ENCODE measurements around the gene NMNAT1. TPM values are rescaled to one million over a fixed set of nuclear protein-coding genes. Genes with fewer than 3 reads are reported as not detected.

Gene NMNAT1
- total RNA-seq, 1 donor from 2014 or later = 7.0 TPM

DNA sequence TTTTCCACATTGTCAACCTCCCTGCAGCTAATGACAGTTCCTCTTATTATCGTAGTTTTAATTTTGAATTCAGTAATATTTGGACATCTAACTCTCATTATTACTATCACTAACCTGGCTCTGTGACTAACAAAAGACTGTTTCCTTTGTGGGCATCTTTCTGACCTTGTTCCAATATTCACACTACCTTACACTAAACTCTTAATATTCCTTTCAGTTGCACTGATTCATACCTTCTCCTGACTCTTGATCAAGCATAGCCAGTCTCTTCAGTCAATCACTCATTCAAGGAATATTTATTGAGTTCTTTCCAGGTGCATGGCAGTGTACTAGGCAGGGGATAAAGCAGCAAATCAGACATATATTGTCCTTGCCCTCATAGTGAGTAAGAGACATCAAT, 25.4 kb upstream of the NMNAT1 start:
- no peak overlapping the region for H3K4me3 Mint-ChIP-seq (ENCODE audit: unreplicated experiment)
- no peak for DNase-seq
- H3K4me1 Mint-ChIP-seq (ENCODE audit: low read depth, unreplicated experiment) = peaks cover 2% of the 10 kb centered on the region
- H3K27ac Mint-ChIP-seq (ENCODE audit: unreplicated experiment) = no peak overlapping the region
- no peaks in the 10 kb centered on the region for H3K36me3 Mint-ChIP-seq (ENCODE audit: unreplicated experiment)
- TF ChIP-seq, protein P1, sequence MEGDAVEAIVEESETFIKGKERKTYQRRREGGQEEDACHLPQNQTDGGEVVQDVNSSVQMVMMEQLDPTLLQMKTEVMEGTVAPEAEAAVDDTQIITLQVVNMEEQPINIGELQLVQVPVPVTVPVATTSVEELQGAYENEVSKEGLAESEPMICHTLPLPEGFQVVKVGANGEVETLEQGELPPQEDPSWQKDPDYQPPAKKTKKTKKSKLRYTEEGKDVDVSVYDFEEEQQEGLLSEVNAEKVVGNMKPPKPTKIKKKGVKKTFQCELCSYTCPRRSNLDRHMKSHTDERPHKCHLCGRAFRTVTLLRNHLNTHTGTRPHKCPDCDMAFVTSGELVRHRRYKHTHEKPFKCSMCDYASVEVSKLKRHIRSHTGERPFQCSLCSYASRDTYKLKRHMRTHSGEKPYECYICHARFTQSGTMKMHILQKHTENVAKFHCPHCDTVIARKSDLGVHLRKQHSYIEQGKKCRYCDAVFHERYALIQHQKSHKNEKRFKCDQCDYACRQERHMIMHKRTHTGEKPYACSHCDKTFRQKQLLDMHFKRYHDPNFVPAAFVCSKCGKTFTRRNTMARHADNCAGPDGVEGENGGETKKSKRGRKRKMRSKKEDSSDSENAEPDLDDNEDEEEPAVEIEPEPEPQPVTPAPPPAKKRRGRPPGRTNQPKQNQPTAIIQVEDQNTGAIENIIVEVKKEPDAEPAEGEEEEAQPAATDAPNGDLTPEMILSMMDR (IDR thresholded peaks at IDR 0.05; ENCODE audit: partially characterized antibody, unreplicated experiment) = no peak
- no peaks in the 10 kb centered on the region for H3K27me3 Mint-ChIP-seq (ENCODE audit: unreplicated experiment)
- peaks cover 7% of the 10 kb centered on the region for H3K9me3 Mint-ChIP-seq (ENCODE audit: unreplicated experiment)

DNA sequence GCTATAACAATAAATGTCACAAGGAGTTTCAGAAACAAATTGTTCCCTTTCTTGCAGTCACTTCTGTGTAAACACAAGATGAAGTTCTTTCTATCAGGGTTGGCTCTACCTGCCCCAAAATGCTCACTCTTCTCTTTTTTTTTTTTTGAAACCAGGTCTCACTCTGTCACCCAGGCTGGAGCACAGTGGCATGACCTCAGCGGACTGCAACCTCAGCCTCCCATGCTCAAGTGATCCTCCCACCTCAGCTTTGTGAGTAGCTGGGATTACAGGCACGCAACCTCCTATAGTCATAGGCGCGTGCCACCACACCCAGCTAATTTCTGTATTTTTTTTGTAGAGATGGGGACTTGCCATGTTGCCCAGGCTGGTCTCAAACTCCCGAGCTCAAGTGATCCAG, 22.7 kb upstream of the NMNAT1 start:
- Mint-ChIP-seq H3K9me3 (ENCODE audit: unreplicated experiment) (peaks cover 5% of the 10 kb centered on the region), H3K36me3 (ENCODE audit: unreplicated experiment) (no peaks in the 10 kb centered on the region), H3K27ac (ENCODE audit: unreplicated experiment) (no peak overlapping the region), H3K4me1 (ENCODE audit: low read depth, unreplicated experiment) (peaks cover 2% of the 10 kb centered on the region), H3K27me3 (ENCODE audit: unreplicated experiment) (peaks cover 2% of the 10 kb centered on the region), H3K4me3 (ENCODE audit: unreplicated experiment) (no peak overlapping the region)
- no peak for DNase-seq
- TF ChIP-seq, protein P1 (IDR thresholded peaks at IDR 0.05; ENCODE audit: partially characterized antibody, unreplicated experiment) = no peak

DNA sequence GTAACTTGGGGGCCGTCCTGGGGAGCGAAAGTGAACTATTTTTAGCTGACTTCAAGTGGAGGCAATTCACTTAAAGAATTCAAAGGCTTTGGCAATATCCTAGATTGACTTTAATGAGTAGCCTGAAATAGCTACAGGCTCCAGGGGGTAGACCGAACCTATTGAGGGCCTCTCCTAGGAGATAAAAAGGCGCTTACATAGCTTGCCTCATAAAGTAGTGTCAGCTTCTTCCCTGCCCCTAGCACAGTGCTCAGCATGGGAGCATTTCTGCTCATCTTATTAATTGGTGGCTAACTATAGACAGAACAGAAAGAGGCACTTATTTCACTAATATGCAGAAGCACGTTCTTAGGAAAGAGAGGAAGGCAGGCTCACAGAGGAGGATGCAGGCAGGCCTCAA, 20.9 kb upstream of the NMNAT1 start:
- Mint-ChIP-seq H3K4me3 (ENCODE audit: unreplicated experiment) (no peak overlapping the region), H3K4me1 (ENCODE audit: low read depth, unreplicated experiment) (peaks cover 2% of the 10 kb centered on the region), H3K27me3 (ENCODE audit: unreplicated experiment) (peaks cover 2% of the 10 kb centered on the region), H3K27ac (ENCODE audit: unreplicated experiment) (no peak overlapping the region), H3K9me3 (ENCODE audit: unreplicated experiment) (peaks cover 5% of the 10 kb centered on the region), H3K36me3 (ENCODE audit: unreplicated experiment) (no peaks in the 10 kb centered on the region)
- no peak for DNase-seq
- TF ChIP-seq, protein P1 (IDR thresholded peaks at IDR 0.05; ENCODE audit: partially characterized antibody, unreplicated experiment) = no peak

DNA sequence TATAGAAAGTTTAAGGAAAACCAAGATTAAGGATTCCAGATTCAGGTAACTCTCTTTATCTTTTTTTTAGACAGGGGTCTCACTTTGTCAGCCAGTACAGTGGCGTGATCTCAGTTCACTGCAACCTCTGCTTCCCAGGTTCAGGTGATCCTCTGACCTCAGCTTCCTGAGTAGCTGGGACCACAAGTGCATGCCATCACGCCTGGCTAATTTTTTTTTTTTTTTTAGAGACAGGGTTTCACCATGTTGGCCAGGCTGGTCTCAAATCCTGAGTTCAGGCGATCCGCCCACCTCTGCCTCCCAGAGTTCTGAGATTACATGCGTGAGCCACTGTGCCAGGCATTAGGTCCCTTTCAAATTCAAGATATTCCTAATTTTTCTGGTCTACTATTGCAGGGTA, 16.0 kb upstream of the NMNAT1 start:
- Mint-ChIP-seq H3K9me3 (ENCODE audit: unreplicated experiment) (no peaks in the 10 kb centered on the region), H3K27me3 (ENCODE audit: unreplicated experiment) (peaks cover 2% of the 10 kb centered on the region), H3K4me3 (ENCODE audit: unreplicated experiment) (no peak overlapping the region), H3K36me3 (ENCODE audit: unreplicated experiment) (no peaks in the 10 kb centered on the region), H3K27ac (ENCODE audit: unreplicated experiment) (no peak overlapping the region), H3K4me1 (ENCODE audit: low read depth, unreplicated experiment) (peaks cover 2% of the 10 kb centered on the region)
- TF ChIP-seq, protein P1 (IDR thresholded peaks at IDR 0.05; ENCODE audit: partially characterized antibody, unreplicated experiment) = no peak
- no peak for DNase-seq

DNA sequence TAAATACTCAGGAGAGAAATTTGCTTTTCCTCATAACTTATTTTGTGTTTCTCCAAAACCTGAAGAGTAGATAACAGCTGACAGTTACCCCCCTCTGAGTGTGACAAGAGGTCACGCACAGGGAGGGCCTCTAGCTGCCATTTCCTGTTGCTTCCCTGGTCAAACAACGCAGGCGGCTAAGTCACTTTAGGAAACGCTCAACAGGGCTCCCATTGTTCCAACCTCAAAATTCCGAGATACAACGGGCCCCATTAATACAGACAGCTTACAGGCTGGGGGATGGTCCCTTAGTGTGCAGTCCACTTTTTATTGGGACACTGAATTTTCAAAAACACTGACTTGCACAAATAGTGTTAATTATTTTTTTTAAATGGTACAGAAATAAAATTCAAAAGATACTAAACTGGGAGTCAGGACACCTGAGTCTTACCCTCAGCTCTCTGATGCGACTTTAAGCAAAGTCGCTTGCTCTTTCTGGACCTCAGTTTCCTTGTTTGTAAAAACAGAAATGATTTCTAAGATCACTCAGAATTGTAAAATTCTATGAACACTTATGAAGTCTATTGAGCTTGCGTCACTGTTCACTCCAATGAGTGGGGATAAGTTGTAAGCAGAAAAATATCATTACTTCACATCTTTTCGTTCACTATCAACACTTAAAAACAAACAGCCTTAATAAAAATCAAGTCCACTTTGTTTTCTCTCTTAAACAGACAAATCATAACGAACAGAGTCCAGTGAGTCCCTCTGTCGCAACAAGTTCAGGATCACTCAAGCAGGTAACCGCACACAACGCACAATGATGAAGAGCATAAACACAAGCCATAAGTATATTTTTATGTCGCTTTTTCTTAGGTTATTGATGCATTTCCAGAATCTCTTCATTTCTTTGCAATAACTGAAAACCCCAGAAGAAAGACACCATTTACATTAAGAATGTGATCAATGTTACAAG, 13.6 kb upstream of the NMNAT1 start:
- Mint-ChIP-seq H3K4me3 (ENCODE audit: unreplicated experiment) (no peak overlapping the region), H3K4me1 (ENCODE audit: low read depth, unreplicated experiment) (no peaks in the 10 kb centered on the region), H3K27me3 (ENCODE audit: unreplicated experiment) (peaks cover under 1% of the 10 kb centered on the region), H3K9me3 (ENCODE audit: unreplicated experiment) (no peaks in the 10 kb centered on the region), H3K27ac (ENCODE audit: unreplicated experiment) (no peak overlapping the region), H3K36me3 (ENCODE audit: unreplicated experiment) (no peaks in the 10 kb centered on the region)
- no peak for DNase-seq
- TF ChIP-seq, protein P1 (IDR thresholded peaks at IDR 0.05; ENCODE audit: partially characterized antibody, unreplicated experiment) = no peak

All from glutamatergic neuron (in vitro differentiated cells).